CD14-positive monocyte (primary cell): ENCODE measurements around the gene ABCC2. TPM values are rescaled to one million over a fixed set of nuclear protein-coding genes. Genes with fewer than 3 reads are reported as not detected.
"Not testable (repeated sequence)": the region's sequence is repeated elsewhere in the genome, so short reads cannot be mapped to it uniquely, and the experiment has no call there.

Experiments
- DNase-seq, 3 donors: peaks; one replicate each; pipeline ENCODE4 v3.0.0-alpha.2; 2011 to 2022
- H2AFZ ChIP-seq: 2 replicates; pipeline ENCODE4 v1.6.0; 2012; ENCODE audit warnings: mild to moderate bottlenecking, low read depth, low read length, inconsistent platforms; ENCODE audit not compliant: insufficient read depth, poor library complexity, severe bottlenecking
- H3K27ac ChIP-seq, 2 donors: 1 replicate in 1 of 2; 2 replicates in 1 of 2; pipeline ENCODE4 v1.5.1; 2012 to 2013; ENCODE audit warnings: low read length in 2 of 2, control low read depth in 1 of 2, inconsistent platforms in 1 of 2, low read depth in 1 of 2, mild to moderate bottlenecking in 1 of 2
- H3K27me3 ChIP-seq, 2 donors: one replicate each; pipeline versions ENCODE4 v1.6.0 to v1.6.1; 2011 to 2013; ENCODE audit warnings: low read length in 2 of 2; ENCODE audit not compliant: control insufficient read depth in 2 of 2, insufficient read depth in 2 of 2
- H3K36me3 ChIP-seq, 2 donors: replicated peaks in 1 of 2; 1 replicate in 1 of 2; 2 replicates in 1 of 2; pipeline versions ENCODE4 v1.5.1 to v1.6.1; 2012 to 2013; ENCODE audit warnings: low read length in 2 of 2, control low read depth in 1 of 2, inconsistent platforms in 1 of 2, mild to moderate bottlenecking in 1 of 2; ENCODE audit not compliant: insufficient read depth in 2 of 2, control insufficient read depth in 1 of 2
- H3K4me1 ChIP-seq, 2 donors: 1 replicate in 1 of 2; 2 replicates in 1 of 2; pipeline versions ENCODE4 v1.5.1 to v1.6.1; 2012 to 2013; ENCODE audit warnings: low read length in 2 of 2, control low read depth in 1 of 2, inconsistent platforms in 1 of 2, mild to moderate bottlenecking in 1 of 2, moderate library complexity in 1 of 2; ENCODE audit not compliant: insufficient read depth in 2 of 2, control insufficient read depth in 1 of 2
- H3K4me2 ChIP-seq: replicated peaks from 2 replicates; pipeline ENCODE3; 2012; ENCODE audit warnings: low read length, moderate library complexity, mild to moderate bottlenecking; ENCODE audit not compliant: poor library complexity, severe bottlenecking; ENCODE audit errors: extremely low read depth
- H3K4me3 ChIP-seq, 3 experiments: fragments of 200-600 bp in 1 of 3; sonication (generic) in 1 of 3; replicated peaks in 1 of 3; 1 replicate in 2 of 3; 2 replicates in 1 of 3; pipeline ENCODE4 v1.5.1; 2011 to 2013; ENCODE audit warnings: low read length in 3 of 3, mild to moderate bottlenecking in 3 of 3, control low read depth in 2 of 3, low read depth in 2 of 3, inconsistent platforms in 1 of 3, moderate library complexity in 1 of 3
- H3K79me2 ChIP-seq: 2 replicates; pipeline ENCODE4 v1.6.0; 2012; ENCODE audit warnings: mild to moderate bottlenecking, control low read depth, inconsistent platforms, low read length, moderate library complexity; ENCODE audit not compliant: insufficient read depth
- H3K9ac ChIP-seq: 2 replicates; pipeline ENCODE4 v1.6.0; 2017; ENCODE audit warnings: low read length, mild to moderate bottlenecking; ENCODE audit not compliant: insufficient read depth, poor library complexity, severe bottlenecking
- H3K9me3 ChIP-seq, 2 donors: replicated peaks in 1 of 2; 1 replicate in 1 of 2; 2 replicates in 1 of 2; pipeline versions ENCODE4 v1.5.1 to v1.6.1; 2012 to 2013; ENCODE audit warnings: low read length in 2 of 2, control low read depth in 1 of 2; ENCODE audit not compliant: control insufficient read depth in 1 of 2, insufficient read depth in 1 of 2
- H4K20me1 ChIP-seq: 2 replicates; pipeline ENCODE4 v1.6.0; 2012; ENCODE audit warnings: mild to moderate bottlenecking, low read length, control low read depth, moderate library complexity; ENCODE audit not compliant: insufficient read depth
- H3K27ac Mint-ChIP-seq, 7 donors: one replicate each; pipeline ENCODE4 v1.8.0; 2020; ENCODE audit warnings: mild to moderate bottlenecking in 7 of 7, mixed read lengths in 7 of 7, moderate library complexity in 6 of 7, inconsistent platforms in 2 of 7
- H3K27me3 Mint-ChIP-seq, 3 donors: one replicate each; pipeline ENCODE4 v1.8.0; 2021 to 2022; ENCODE audit warnings: low read depth in 3 of 3, mild to moderate bottlenecking in 3 of 3, mixed read lengths in 3 of 3, moderate library complexity in 3 of 3, inconsistent platforms in 1 of 3
- H3K36me3 Mint-ChIP-seq, 2 donors: one replicate each; pipeline ENCODE4 v1.8.0; 2020; ENCODE audit warnings: mixed read lengths in 2 of 2, inconsistent platforms in 1 of 2, mild to moderate bottlenecking in 1 of 2
- H3K4me1 Mint-ChIP-seq: one replicate; pipeline ENCODE4 v1.8.0; 2020; ENCODE audit warnings: mild to moderate bottlenecking, mixed read lengths
- H3K4me3 Mint-ChIP-seq, 2 donors: one replicate each; pipeline ENCODE4 v1.8.0; 2020; ENCODE audit warnings: mild to moderate bottlenecking in 2 of 2, mixed read lengths in 2 of 2, moderate library complexity in 1 of 2
- H3K9me3 Mint-ChIP-seq, 7 donors: one replicate each; pipeline ENCODE4 v1.8.0; 2020 to 2022; ENCODE audit warnings: mixed read lengths in 7 of 7, mild to moderate bottlenecking in 6 of 7, moderate library complexity in 6 of 7, inconsistent platforms in 2 of 7
- WGBS: methylation state at CpG from one replicate; pipeline ENCODE4 v1.1.5; 2013; ENCODE audit warnings: missing lambda C conversion rate; ENCODE audit not compliant: insufficient coverage; 5-methylcytosine and 5-hydroxymethylcytosine counted together
- intact Hi-C, 2 donors: fragments of 100-400 bp; cut with micrococcal nuclease; formaldehyde crosslinking; loops; one replicate each; pipeline versions ENCODE4 v1.15.0 to v1.15.1; 2023
- polyA minus RNA-seq: library from RNA; depleted of rRNA, polyadenylated mRNA; stranded (reverse); fragments of >200 nt; gene quantifications from 2 replicates; pipeline ENCODE4 v1.2.3, GENCODE V29; 2012
- polyA plus RNA-seq, 3 donors: library from polyadenylated mRNA; depleted of rRNA in 1 of 3; unstranded in 2 of 3; stranded (reverse) in 1 of 3; fragments of 300-500 nt in 2 of 3; fragments of >200 nt in 1 of 3; fragmentation: Illumina TruSeq in 2 of 3; gene quantifications; 1 replicate in 2 of 3; 2 replicates in 1 of 3; pipeline ENCODE4 v1.2.3, GENCODE V29; 2012 to 2021
- total RNA-seq, 12 experiments: library from RNA in 1 of 12; stranded (reverse) in 1 of 12; fragments of 120-200 nt in 1 of 12; gene quantifications; one replicate each; pipeline ENCODE4 v1.2.4 and lab custom pipeline; 2013 to 2026; ENCODE audit warnings: mixed read lengths in 6 of 12, inconsistent platforms in 1 of 12
- TF ChIP-seq, protein P1 (sequence below): fragments of 200-600 bp; IDR thresholded peaks from one replicate; pipeline ENCODE4 v1.8.0; 2022; ENCODE audit warnings: antibody characterized with exemption, mild to moderate bottlenecking

The ABCC2 gene
- total RNA-seq (2013) = 0.77 TPM
- 1 to 10 TPM in 1 of 3 donors, under 1 TPM in 2; 0.09 to 2.7 (median 0.35) TPM for polyA plus RNA-seq
- 0.28 and 1.1 TPM in 2 replicates for polyA minus RNA-seq
- total RNA-seq (lab: John Stamatoyannopoulos, UW) = 0.64 to 9.6 (median 2.6) reads per million in 11 experiments

GRCh38 chr10:99782447-99783286 is at the start of gene ABCC2:
ABCC2 (plus strand) TSS chr10:99782640; CDS start chr10:99782845, 205 bp downstream.
- Mint-ChIP-seq H3K4me3 (no peak within 1 kb of the TSS), H3K9me3 (no peaks in the 10 kb centered on the region), H3K27ac (no peak within 1 kb of the TSS), H3K27me3 (no peaks in the 10 kb centered on the region), H3K4me1 (peaks cover 19% of the 10 kb centered on the region), H3K36me3 (no peaks in the 10 kb centered on the region)
- Histone ChIP-seq H2AFZ (no peak within 1 kb of the TSS), H3K79me2 (no peaks in the 10 kb centered on the region), H3K27me3 (no peaks in the 10 kb centered on the region), H3K9me3 (no peaks in the 10 kb centered on the region), H3K4me3 (no peak within 1 kb of the TSS), H3K4me2 (no peak within 1 kb of the TSS), H3K27ac (no peak within 1 kb of the TSS), H4K20me1 (no peaks in the 10 kb centered on the region), H3K36me3 (no peaks in the 10 kb centered on the region), H3K4me1 (peaks cover 11 to 20% of the 10 kb centered on the region in 2 donors), H3K9ac (no peak within 1 kb of the TSS)
- intact Hi-C loops = no loop called here
- no peak for DNase-seq
- TF ChIP-seq, protein P1, sequence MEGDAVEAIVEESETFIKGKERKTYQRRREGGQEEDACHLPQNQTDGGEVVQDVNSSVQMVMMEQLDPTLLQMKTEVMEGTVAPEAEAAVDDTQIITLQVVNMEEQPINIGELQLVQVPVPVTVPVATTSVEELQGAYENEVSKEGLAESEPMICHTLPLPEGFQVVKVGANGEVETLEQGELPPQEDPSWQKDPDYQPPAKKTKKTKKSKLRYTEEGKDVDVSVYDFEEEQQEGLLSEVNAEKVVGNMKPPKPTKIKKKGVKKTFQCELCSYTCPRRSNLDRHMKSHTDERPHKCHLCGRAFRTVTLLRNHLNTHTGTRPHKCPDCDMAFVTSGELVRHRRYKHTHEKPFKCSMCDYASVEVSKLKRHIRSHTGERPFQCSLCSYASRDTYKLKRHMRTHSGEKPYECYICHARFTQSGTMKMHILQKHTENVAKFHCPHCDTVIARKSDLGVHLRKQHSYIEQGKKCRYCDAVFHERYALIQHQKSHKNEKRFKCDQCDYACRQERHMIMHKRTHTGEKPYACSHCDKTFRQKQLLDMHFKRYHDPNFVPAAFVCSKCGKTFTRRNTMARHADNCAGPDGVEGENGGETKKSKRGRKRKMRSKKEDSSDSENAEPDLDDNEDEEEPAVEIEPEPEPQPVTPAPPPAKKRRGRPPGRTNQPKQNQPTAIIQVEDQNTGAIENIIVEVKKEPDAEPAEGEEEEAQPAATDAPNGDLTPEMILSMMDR = no peak
- WGBS = 67% methylated on average over 1 of the region's 7 CpGs

- Histone ChIP-seq H3K9ac (no peak overlapping the region), H3K27me3 (no peaks in the 10 kb centered on the region), H3K4me1 (peaks cover 20 to 30% of the 10 kb centered on the region in 2 donors), H2AFZ (no peak overlapping the region), H3K36me3 (peaks cover 21 to 41% of the 10 kb centered on the region in 2 donors), H3K4me3 (no peak overlapping the region), H3K27ac (no peak overlapping the region), H3K9me3 (no peaks in the 10 kb centered on the region), H4K20me1 (no peaks in the 10 kb centered on the region), H3K79me2 (peaks cover 47% of the 10 kb centered on the region), H3K4me2 (no peak overlapping the region)
- H3K4me3 Mint-ChIP-seq = no peak overlapping the region
- 98% methylated on average over 6 of the region's 8 CpGs for whole genome bisulfite sequencing
- H3K36me3 Mint-ChIP-seq = peaks cover 26 to 40% of the 10 kb centered on the region in 2 donors
- intact Hi-C loops = no loop called here
- TF ChIP-seq, protein P1 = no peak
- no peaks in the 10 kb centered on the region for H3K9me3 Mint-ChIP-seq
- H3K27ac Mint-ChIP-seq = no peak overlapping the region
- H3K27me3 Mint-ChIP-seq = peaks cover 0 to 3% (median 0%) of the 10 kb centered on the region in 3 donors
- no peak for DNase-seq
- peaks cover 18% of the 10 kb centered on the region for H3K4me1 Mint-ChIP-seq
Measured at GRCh38 chr10:99733366-99733765, 49.1 kb upstream of the ABCC2 start.

GRCh38 chr10:99734111-99734510 is 48.3 kb upstream of the ABCC2 start:
- H3K4me1 Mint-ChIP-seq = peaks cover 18% of the 10 kb centered on the region
- intact Hi-C loops, DNase-seq, H3K9ac ChIP-seq, H3K27ac ChIP-seq, H3K9me3 ChIP-seq, H3K27me3 Mint-ChIP-seq, H4K20me1 ChIP-seq, H2AFZ ChIP-seq, H3K4me3 ChIP-seq, H3K27me3 ChIP-seq, H3K9me3 Mint-ChIP-seq, H3K4me2 ChIP-seq, H3K4me3 Mint-ChIP-seq, H3K27ac Mint-ChIP-seq: not testable (repeated sequence)
- H3K36me3 ChIP-seq = peaks cover 25 to 41% of the 10 kb centered on the region in 2 donors
- H3K79me2 ChIP-seq = peaks cover 47% of the 10 kb centered on the region
- peaks cover 20 to 30% of the 10 kb centered on the region in 2 donors for H3K4me1 ChIP-seq
- peaks cover 32 to 38% of the 10 kb centered on the region in 2 donors for H3K36me3 Mint-ChIP-seq
- 100% methylated on average over 3 of the region's 10 CpGs for WGBS
